ENCODE measurements around the gene ZKSCAN3.
"Not testable (repeated sequence)": the region's sequence is repeated elsewhere in the genome, so short reads cannot be mapped to it uniquely, and the experiment has no call there.

Gene ZKSCAN3

GRCh38 chr6:28337121-28337520 lies 12.6 kb upstream of the ZKSCAN3 start:
- in situ Hi-C loops (cut with HindIII; ENCODE audit: low pct_ligation_motif_present, low pct_unique_long_range_greater_than_20kb, low sequenced_read_pairs): no loop called here
- no peak for DNase-seq

- DNase-seq: no peak
- in situ Hi-C loops (cut with HindIII; ENCODE audit: low pct_ligation_motif_present, low pct_unique_long_range_greater_than_20kb, low sequenced_read_pairs): no loop called here
Observed at GRCh38 chr6:28340310-28341095, 9.2 kb upstream of the ZKSCAN3 start.

GRCh38 chr6:28343898-28344677 lies 5.7 kb upstream of the ZKSCAN3 start:
- DNase-seq: no peak
- in situ Hi-C loops (cut with HindIII; ENCODE audit: low pct_ligation_motif_present, low pct_unique_long_range_greater_than_20kb, low sequenced_read_pairs): no loop called here

DNA sequence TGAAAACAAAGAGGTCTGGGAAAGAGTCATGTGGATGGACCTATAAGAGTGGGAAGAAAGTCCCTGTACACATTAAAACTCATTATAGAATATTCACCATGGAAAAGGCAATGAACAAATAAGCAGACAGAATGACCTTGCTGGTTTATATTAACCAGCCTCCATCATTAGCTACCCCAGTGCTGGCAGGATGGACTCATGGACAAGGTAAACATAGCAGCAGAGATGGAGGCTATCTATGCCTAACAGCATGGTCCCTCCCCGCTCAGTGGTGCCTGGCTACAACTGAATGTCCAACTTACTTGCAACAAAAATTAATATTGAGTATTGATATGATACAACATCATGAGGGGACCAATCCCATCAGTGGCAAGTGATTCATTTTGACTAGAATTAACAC lies 4.5 kb upstream of the ZKSCAN3 start:
- in situ Hi-C loops (cut with HindIII; ENCODE audit: low pct_ligation_motif_present, low pct_unique_long_range_greater_than_20kb, low sequenced_read_pairs): no loop called here
- no peak for DNase-seq

DNA sequence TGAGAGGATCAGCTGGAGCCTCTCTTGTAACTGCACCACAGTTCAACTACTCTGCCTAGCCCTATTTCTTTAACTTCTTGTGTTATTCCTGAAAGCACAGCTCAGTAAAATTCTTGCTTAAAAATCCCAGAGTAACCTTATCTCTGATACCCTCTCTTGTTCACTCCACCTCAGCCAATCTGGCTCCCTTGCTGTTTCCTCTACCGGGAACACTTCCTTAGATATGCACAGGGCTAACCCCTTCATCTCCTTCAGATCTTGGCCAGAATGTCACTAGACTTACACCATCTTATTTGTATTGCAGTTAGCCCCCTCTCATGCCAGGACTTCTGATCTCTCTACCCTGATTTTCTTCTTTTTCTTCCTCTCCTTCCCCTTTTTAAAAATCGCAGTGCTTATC lies 2.6 kb upstream of the ZKSCAN3 start:
- no peak for DNase-seq
- in situ Hi-C loops (cut with HindIII; ENCODE audit: low pct_ligation_motif_present, low pct_unique_long_range_greater_than_20kb, low sequenced_read_pairs): no loop called here

GRCh38 chr6:28349344-28349891 lies 329 bp upstream of the ZKSCAN3 start:
- in situ Hi-C loops (cut with HindIII; ENCODE audit: low pct_ligation_motif_present, low pct_unique_long_range_greater_than_20kb, low sequenced_read_pairs): no loop called here
- DNase-seq: no peak

GRCh38 chr6:28351087-28351486 lies 1.3 kb downstream of the ZKSCAN3 start:
- in situ Hi-C loops (cut with HindIII; ENCODE audit: low pct_ligation_motif_present, low pct_unique_long_range_greater_than_20kb, low sequenced_read_pairs): no loop called here
- DNase-seq: no peak

DNA sequence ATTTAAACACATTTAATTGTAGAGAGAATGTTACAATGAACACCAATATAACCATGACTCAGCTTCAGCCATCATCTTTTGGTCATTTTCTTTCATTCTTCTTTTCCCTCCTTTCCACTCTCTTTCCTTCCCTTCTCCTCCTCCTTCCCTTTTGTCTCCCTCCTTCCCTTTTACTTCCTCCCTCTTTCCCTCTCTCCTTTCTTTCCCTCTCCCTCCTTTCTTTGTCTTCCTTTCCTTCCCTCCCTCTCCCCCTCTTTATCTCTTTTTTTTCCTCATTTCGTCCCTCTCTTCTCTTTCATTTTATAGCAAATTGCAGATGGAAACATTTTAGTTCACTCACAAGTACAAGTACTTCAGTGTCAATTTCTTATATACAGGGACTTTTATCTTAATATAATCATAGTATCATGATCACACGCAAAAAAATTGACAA lies 1.8 kb downstream of the ZKSCAN3 start:
- in situ Hi-C loops (cut with HindIII; ENCODE audit: low pct_ligation_motif_present, low pct_unique_long_range_greater_than_20kb, low sequenced_read_pairs): no loop called here
- no peak for DNase-seq

DNA sequence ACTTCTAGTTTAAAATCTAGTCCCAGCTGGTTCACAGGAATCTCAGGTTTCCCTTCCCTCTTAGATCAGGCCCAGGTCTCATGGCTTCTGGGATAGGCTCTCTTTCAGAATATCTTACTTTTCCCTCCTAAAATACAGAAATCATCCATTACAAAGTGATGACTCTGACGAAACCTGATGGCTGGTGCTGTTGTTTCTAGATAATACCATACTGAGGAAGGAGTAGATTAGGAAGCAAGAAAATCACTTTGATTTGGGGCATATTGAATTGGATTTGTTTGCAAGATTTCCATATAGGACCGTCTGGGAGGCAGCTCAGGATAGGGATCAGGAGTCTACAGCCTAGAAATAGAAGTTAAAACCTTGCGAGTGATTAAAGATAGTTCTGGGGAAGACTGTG lies 3.6 kb downstream of the ZKSCAN3 start:
- in situ Hi-C loops (cut with HindIII; ENCODE audit: low pct_ligation_motif_present, low pct_unique_long_range_greater_than_20kb, low sequenced_read_pairs): no loop called here
- no peak for DNase-seq

- DNase-seq: no peak
- in situ Hi-C loops (cut with HindIII; ENCODE audit: low pct_ligation_motif_present, low pct_unique_long_range_greater_than_20kb, low sequenced_read_pairs): no loop called here
Observed at GRCh38 chr6:28353981-28354676, 4.4 kb downstream of the ZKSCAN3 start.

GRCh38 chr6:28354688-28355554 lies 5.2 kb downstream of the ZKSCAN3 start:
- in situ Hi-C loops (cut with HindIII; ENCODE audit: low pct_ligation_motif_present, low pct_unique_long_range_greater_than_20kb, low sequenced_read_pairs): no loop called here
- DNase-seq: no peak

DNA sequence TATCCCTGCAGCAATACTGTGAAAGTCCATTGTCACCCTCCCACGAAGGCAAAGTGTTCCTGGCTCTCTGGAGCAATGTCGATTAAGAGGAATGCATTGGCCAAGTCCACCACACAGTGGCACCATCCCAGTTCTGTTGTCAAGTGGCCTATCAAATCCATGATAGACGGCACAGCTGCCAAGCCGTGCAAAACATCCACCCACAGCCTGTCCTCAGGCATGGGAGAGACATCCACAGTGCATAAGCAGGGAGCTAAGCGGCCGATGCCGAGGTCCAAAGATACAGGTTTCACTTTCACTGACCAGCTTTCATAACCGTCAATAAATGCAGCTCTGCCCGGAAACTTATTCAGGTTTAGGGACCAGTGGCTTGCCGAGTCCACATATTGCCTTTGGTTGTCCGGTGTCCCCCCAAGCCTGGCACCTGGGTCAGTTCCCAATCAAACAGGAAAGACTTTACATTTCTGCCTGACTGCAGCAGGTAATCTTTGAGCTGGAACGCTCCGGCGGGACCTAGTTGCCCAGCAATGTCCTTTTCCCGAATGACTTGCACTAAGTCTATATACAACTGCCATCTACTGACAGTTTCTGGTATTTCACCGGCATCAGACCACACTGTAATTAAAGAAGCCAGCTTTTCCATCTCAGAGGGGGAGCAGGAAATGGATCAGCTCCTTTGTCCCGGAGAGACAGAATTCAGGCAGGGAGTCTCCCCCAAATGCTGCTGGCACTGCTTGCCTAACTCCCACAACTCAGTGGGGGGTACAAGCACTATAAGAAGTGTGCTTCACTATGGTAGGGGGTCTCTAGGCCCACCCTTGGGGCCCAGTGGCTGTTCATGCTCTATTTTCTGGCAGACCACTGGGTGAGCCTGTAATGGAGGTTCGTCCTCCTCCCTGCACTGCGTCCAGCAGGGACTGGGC lies 6.3 kb downstream of the ZKSCAN3 start:
- in situ Hi-C loops (cut with HindIII; ENCODE audit: low pct_ligation_motif_present, low pct_unique_long_range_greater_than_20kb, low sequenced_read_pairs): no loop called here
- peak; percentile 85 for DNase-seq

DNA sequence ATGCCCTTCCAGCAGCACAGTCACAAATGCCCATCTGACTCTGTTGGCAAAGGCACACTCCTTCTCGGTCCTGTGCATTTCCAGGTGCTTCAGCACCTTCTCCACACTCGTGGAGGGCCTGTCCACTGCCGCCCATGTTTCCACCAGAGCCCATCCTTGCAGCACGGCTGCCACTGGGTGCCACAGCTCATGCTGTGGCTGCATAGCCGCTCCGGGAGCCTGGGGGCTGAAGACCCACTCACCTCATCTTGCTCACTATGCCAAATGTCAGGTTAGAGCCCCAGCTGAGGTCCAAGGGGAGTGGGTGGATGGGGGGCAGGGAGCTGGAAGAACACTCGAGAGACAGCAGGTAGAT lies 6.9 kb downstream of the ZKSCAN3 start:
- in situ Hi-C loops (cut with HindIII; ENCODE audit: low pct_ligation_motif_present, low pct_unique_long_range_greater_than_20kb, low sequenced_read_pairs): no loop called here
- no peak for DNase-seq

DNA sequence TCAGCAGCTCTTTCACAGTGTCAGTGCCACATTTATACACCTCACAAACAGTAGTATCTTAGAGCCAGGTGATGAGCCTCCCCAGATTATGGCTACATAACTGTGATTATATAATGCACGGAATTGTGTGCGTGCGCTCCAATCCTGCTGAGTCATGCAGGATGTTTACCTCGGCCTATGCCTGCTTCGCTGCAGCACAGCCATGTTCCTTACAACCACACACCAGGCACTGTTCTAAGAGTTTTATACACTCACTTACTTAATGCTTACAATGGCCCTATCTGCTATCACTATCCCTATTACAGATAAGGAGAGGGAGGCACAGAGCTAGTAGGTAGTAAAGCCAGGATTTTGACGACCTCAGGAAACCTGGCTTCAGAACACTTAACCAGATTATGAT lies 7.3 kb downstream of the ZKSCAN3 start:
- no peak for DNase-seq
- in situ Hi-C loops (cut with HindIII; ENCODE audit: low pct_ligation_motif_present, low pct_unique_long_range_greater_than_20kb, low sequenced_read_pairs): no loop called here

DNA sequence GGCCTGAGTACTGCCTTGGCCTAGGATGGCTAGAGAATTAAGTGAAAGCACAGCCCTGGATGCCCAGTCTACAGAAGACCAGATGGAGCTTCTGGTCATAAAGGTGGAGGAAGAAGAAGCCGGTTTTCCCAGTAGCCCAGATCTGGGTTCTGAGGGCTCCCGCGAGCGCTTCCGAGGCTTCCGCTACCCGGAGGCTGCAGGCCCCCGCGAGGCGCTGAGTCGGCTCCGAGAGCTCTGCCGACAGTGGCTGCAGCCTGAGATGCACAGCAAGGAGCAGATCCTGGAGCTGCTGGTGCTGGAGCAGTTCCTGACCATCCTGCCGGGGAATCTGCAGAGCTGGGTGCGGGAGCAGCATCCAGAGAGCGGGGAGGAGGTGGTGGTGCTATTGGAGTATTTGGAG lies 9.8 kb downstream of the ZKSCAN3 start:
- in situ Hi-C loops (cut with HindIII; ENCODE audit: low pct_ligation_motif_present, low pct_unique_long_range_greater_than_20kb, low sequenced_read_pairs); DNase-seq: not testable (repeated sequence)

DNA sequence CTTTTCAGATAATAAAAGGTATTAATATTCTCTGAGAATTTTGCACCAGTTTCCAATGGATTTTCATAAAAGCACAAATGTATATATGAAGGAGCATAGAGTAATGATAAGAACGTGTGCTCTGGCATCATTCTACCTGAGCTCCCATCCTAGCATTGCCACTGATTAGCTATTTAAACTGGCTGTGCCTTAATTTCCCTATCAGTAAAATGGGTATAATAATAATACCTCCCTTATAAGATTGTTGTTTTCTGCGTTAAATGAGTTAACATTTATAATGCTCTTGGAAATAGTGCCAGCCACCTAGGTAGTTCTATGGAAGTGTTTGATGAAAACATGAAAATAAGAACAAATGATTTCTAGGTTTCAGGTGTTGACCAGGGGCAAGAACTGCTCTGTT lies 11.2 kb downstream of the ZKSCAN3 start:
- DNase-seq: no peak
- in situ Hi-C loops (cut with HindIII; ENCODE audit: low pct_ligation_motif_present, low pct_unique_long_range_greater_than_20kb, low sequenced_read_pairs): no loop called here

DNA sequence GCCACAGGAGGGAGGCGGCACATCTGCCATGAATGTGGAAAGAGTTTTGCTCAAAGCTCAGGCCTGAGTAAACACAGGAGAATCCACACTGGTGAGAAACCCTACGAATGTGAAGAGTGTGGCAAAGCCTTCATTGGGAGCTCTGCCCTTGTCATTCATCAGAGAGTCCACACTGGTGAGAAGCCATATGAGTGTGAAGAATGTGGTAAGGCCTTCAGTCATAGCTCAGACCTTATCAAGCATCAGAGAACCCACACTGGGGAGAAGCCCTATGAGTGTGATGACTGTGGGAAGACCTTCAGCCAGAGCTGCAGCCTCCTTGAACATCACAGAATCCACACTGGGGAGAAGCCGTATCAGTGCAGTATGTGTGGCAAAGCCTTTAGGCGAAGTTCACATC lies 15.8 kb downstream of the ZKSCAN3 start:
- in situ Hi-C loops (cut with HindIII; ENCODE audit: low pct_ligation_motif_present, low pct_unique_long_range_greater_than_20kb, low sequenced_read_pairs); DNase-seq: not testable (repeated sequence)

Data from ACHN (cell line).